ENCODE measurements around the gene ACOT2. TPM values are rescaled to one million over a fixed set of nuclear protein-coding genes. Genes with fewer than 3 reads are reported as not detected.
"Not testable (repeated sequence)": the region's sequence is repeated elsewhere in the genome, so short reads cannot be mapped to it uniquely, and the experiment has no call there.

ACOT2 gene
- total RNA-seq, 1 donor from 2014 or later = 11.7 TPM

GRCh38 chr14:73567951-73568885 is 795 bp upstream of the ACOT2 start:
- intact Hi-C loops (cut with micrococcal nuclease) = loop anchor here (1.0 to 2.0 kb wide), 2 partner anchors 76 to 383 kb away; partner anchors contain the start of genes COQ6, DNAL1 and FAM161B

- intact Hi-C loops (cut with micrococcal nuclease) = loop anchor here (1.0 to 2.0 kb wide), 5 partner anchors 23 to 382 kb away; partner anchors contain the start of genes ACOT6, COQ6, DNAL1 and FAM161B
These were observed 178 bp upstream of the ACOT2 start for GRCh38 chr14:73568886-73569184.

DNA sequence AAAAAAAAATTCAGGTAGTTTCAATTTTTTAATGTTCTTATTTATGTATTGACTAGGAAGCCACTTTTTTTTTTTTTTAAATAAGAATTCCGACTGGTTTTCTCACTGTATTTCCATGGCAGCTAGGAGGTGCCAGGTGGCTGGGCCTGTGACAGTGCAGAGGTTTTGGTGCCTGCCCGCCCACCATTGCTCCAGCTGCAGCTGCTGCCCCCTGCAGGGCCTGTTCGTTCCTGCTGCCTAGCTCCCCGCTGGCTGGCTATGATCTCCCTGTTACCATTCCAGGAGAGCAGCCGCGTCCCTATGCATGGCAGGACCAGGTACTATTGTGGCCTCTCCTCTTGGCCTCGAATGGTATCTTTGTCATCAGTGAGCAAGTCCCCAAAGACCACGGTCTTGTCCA is 1.9 kb downstream of the ACOT2 start:
- intact Hi-C loops (cut with micrococcal nuclease) = loop anchor here (1.0 to 2.0 kb wide), 4 partner anchors 62 to 315 kb away; partner anchors contain the start of gene ZNF410

DNA sequence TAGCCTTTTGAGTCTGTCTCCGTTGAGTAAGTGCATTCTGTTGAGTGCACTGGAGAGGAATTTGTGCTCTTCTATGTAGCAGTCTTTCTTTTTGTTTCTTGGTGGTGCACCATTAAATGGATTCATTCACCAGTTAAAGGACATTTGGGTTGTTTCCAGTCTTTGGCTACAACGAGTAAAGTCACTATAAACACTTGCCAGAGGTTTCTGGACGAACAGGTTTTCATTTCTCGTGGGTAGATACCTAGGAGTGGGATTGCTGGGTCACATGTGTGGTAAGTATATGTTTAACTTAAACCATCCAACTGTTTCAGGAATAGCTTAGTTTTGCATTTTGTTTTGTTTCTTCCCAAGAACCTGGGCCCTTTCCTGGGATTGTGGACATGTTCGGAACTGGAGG is 4.0 kb downstream of the ACOT2 start:
- intact Hi-C loops (cut with micrococcal nuclease) = not testable (repeated sequence)

GRCh38 chr14:73573740-73574139 is 4.7 kb downstream of the ACOT2 start:
- intact Hi-C loops (cut with micrococcal nuclease) = loop anchor here (1.0 kb wide), 1 partner anchor 32 kb away; no protein-coding TSS in a partner anchor

DNA sequence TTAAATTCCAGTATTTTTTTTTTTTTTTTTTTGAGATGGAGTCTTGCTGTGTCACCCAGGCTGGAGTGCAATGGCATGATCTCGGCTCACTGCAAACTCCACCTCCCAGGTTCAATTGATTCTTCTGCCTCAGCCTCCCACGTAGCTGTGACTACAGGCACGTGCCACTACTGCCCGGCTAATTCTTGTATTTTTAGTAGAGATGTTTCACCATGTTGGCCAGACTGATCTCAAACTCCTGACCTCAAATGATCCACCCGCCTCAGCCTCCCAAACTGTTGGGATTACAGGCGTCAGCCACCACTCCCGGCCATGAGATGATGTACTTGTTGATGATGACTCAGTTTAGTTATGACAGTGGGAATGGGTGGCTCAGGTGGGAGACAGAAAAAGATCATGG is 5.2 kb downstream of the ACOT2 start:
- intact Hi-C loops (cut with micrococcal nuclease) = loop anchor here (1.0 kb wide), 1 partner anchor 33 kb away; no protein-coding TSS in a partner anchor

DNA sequence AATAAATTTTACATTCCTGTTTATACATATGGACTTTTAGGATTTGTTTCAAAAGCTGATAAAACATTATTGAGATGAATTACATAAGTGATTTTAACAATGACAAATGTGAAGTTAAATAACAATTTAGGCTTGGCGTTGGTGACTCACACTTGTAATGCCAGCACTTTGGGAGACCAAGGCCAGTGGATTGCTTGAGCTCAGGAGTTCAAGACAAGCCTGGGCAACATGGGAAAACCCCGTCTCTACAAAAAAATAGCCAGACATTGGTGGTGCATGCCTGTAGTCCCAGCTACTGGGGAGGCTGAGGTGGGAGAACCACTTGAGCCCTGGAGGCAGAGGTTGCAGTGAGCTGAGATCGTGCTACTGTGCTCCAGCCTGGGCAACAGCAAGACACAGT is 7.4 kb downstream of the ACOT2 start:
- intact Hi-C loops (cut with micrococcal nuclease) = no loop called here

- intact Hi-C loops (cut with micrococcal nuclease) = not testable (repeated sequence)
These were observed 8.2 kb downstream of the ACOT2 start for GRCh38 chr14:73577214-73577613.

GRCh38 chr14:73582102-73582979 is 13.3 kb downstream of the ACOT2 start:
- intact Hi-C loops (cut with micrococcal nuclease) = not testable (repeated sequence)

- intact Hi-C loops (cut with micrococcal nuclease) = no loop called here
These were observed 19.7 kb downstream of the ACOT2 start for GRCh38 chr14:73588695-73589094.

DNA sequence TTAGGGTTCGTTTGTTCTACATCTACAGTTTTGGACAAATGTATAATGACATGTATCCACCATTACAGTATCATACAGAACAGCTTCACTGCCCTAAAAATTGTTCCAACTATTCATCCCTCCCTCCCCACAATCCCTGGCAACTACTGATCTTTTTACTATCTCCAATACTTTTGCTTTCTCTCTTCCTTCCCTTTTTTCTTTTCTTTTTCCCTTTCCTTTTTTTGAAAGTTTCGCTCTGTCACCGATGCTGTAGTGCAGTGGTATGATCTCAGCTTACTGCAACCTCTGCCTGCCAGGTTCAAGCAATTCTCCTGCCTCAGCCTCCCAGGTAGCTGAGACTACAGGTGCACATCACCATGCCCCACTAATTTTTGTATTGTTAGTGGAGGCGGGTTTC is 20.1 kb downstream of the ACOT2 start:
- intact Hi-C loops (cut with micrococcal nuclease) = no loop called here

- intact Hi-C loops (cut with micrococcal nuclease) = not testable (repeated sequence)
These were observed 21.6 kb downstream of the ACOT2 start for GRCh38 chr14:73590673-73591004.

DNA sequence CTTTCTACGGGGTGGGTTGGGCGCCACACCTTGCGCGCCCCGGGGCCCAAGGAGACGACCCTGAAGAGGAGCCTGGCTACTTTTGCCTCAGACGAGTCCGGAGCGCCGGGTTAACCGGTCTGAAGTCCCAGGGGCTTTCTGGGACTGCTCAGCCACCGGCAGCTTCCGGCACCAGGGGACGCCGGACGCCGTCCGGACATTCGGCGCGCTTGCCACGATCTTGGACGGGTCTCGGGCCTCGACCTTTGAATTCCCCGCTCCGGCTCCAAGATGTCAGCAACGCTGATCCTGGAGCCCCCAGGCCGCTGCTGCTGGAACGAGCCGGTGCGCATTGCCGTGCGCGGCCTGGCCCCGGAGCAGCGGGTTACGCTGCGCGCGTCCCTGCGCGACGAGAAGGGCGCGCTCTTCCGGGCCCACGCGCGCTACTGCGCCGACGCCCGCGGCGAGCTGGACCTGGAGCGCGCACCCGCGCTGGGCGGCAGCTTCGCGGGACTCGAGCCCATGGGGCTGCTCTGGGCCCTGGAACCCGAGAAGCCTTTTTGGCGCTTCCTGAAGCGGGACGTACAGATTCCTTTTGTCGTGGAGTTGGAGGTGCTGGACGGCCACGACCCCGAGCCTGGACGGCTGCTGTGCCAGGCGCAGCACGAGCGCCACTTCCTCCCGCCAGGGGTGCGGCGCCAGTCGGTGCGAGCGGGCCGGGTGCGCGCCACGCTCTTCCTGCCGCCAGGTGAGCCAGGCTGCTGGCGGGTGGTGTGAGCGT is 22.9 kb downstream of the ACOT2 start, which contains the start of gene ACOT4:
Gene ACOT4 (plus strand): TSS at position 184 of the 760 bp plus-strand sequence. CDS start 87 bp downstream, at position 271.
- intact Hi-C loops (cut with micrococcal nuclease) = loop anchor here (1.0 kb wide), 3 partner anchors 20 to 52 kb away; partner anchors contain the start of genes ACOT2, ACOT6 and DNAL1

GRCh38 chr14:73594491-73594890 is 25.5 kb downstream of the ACOT2 start:
- intact Hi-C loops (cut with micrococcal nuclease) = no loop called here

DNA sequence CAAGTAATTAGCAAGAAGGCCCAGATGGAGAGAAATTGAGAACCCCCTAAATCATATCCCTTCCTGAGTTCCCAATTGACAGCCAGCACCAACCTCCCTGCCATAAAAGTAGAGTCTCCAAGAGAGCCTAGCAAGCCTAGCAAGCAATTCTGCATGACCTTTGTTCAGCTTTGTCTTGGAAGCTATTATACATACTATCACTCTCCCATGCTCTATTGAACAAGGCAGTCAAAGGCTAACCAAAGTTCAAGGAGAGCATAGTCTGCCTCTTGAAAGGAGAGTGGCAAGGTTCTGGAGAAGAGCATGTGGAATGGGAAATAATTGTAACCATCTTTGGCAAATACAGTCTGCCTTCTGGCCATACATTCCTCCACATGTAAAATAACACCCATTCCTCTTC is 30.5 kb downstream of the ACOT2 start:
- intact Hi-C loops (cut with micrococcal nuclease) = no loop called here

DNA sequence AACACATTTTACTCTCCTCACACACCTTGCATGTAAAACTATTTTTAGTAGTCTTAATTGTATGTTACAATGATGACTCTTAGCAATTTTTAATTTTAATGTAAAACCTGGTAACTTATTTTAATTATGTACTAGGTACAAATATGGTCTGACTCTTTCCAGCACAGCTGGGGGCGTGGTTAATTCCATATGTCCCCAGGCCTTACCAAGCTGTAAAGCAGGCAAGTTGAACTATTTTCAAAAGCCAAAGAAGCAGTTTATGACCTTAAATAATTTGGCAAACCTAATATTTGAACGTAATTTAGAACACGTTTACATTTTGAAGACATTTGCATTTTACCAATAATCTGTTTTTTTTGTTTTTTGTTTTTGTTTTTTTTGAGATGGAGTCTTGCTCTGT is 34.0 kb downstream of the ACOT2 start:
- intact Hi-C loops (cut with micrococcal nuclease) = no loop called here

DNA sequence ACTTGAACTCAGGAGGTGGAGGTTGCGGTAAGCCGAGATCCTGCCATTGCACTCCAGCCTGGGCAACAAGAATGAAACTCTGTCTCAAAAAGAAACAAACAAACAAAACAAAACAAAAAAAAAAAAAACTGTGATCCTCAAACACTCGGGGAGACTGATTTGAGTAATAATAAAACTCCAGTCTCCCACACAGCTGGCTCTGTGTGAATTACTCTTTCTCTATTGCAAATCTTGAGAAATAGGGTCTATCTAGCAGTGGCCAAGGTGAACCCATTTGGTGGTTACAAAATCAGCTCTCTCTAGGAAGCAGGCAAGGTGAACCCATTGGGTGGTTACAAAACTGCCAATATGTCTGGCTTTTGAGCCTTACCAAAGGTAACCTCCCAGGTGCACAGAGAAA is 37.3 kb downstream of the ACOT2 start:
- intact Hi-C loops (cut with micrococcal nuclease) = no loop called here

DNA sequence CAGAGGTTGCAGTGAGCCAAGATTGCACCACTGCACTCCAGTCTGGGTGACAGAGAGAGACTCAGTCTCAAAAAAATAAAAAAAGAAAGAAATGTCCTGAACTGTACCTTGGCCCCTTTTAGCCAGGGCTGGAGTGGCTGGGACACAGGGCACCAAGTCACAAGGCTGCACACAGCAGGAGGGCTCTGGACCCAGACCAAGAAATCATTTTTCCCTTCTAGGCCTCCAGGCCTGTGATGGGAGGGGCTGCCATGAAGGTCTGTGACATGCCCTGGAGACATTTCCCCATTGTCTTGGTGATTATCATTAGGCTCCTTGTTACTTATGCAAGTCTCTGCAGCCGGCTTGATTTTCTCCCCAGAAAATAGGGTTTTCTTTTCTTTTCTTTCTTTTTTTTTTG is 38.2 kb downstream of the ACOT2 start:
- intact Hi-C loops (cut with micrococcal nuclease) = no loop called here

DNA sequence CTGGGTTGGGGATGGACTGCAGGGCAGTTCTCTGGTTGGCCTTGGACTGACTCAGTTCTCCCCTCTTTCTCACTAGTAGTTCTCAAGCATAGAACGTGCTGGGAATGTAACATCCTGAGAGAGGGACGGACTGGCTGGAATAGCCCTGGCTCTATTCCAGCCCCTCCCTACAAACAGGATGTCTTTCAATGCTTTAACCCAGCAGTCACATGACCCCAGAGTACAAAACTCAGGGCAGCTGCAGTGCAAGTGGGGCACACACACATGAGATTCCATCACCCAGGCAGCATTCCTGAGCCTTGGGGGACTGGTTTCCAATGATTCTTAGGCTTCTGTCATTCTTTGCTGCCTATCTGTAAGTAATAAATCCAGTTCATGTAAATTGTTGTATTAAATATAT is 41.7 kb downstream of the ACOT2 start:
- intact Hi-C loops (cut with micrococcal nuclease) = no loop called here

- intact Hi-C loops (cut with micrococcal nuclease) = loop anchor here (1.0 kb wide), 2 partner anchors 20 to 43 kb away; partner anchors contain the start of gene ACOT2
These were observed 43.5 kb downstream of the ACOT2 start, which contains the start of gene ACOT6 for GRCh38 chr14:73612339-73613045. Gene ACOT6, plus strand, starts transcription at chr14:73612517. Its CDS starts 55 bp downstream, at chr14:73612572.

Measured in T-helper 1 cell treated with Interleukin-12 subunit alpha and Interleukin-12 subunit beta and Interleukin-4 antibody, amounts not matched to agents 30 ng/mL and 1 ng/mL, for 36 hours (primary cell).